HepG2 (cell line): ENCODE measurements around the gene INHBE. TPM values are rescaled to one million over a fixed set of nuclear protein-coding genes. Genes with fewer than 3 reads are reported as not detected.

Experiments used
- ESRRA ChIP-seq: sonication (generic); formaldehyde crosslinking; IDR thresholded peaks from 2 replicates; pipeline ENCODE4 v1.5.1; 2020; ENCODE audit warnings: mild to moderate bottlenecking, low read depth, missing genetic modification reagents
- GZF1 ChIP-seq: sonication (generic); formaldehyde crosslinking; IDR thresholded peaks from 2 replicates; pipeline ENCODE4 v1.5.1; 2020; ENCODE audit warnings: mild to moderate bottlenecking, missing genetic modification reagents
- HMG20A ChIP-seq: IDR thresholded peaks from 2 replicates; pipeline ENCODE4 v1.6.1; 2016; ENCODE audit warnings: borderline replicate concordance
- NFKB2 ChIP-seq: sonication (generic); formaldehyde crosslinking; IDR thresholded peaks from 2 replicates; pipeline ENCODE4 v1.4.0; 2020; ENCODE audit warnings: missing genetic modification reagents, borderline replicate concordance
- NFRKB ChIP-seq: fragments of 450-650 bp; IDR thresholded peaks from 2 replicates; pipeline ENCODE4 v1.6.1; 2017
- SIN3A ChIP-seq: IDR thresholded peaks from 2 replicates; pipeline ENCODE4 v1.6.1; 2011; ENCODE audit warnings: low read depth, mild to moderate bottlenecking, control low read depth, low read length, borderline replicate concordance
- SMAD3 ChIP-seq: sonication (generic); formaldehyde crosslinking; IDR thresholded peaks from 2 replicates; pipeline ENCODE4 v1.4.0; 2020; ENCODE audit warnings: missing genetic modification reagents
- SPEN ChIP-seq: sonication (generic); formaldehyde crosslinking; IDR thresholded peaks from 2 replicates; pipeline ENCODE4 v1.5.1; 2020; ENCODE audit warnings: low read depth, mild to moderate bottlenecking, missing genetic modification reagents
- U2AF1 ChIP-seq: fragments of 200-400 bp; formaldehyde crosslinking; optimal IDR thresholded peaks from 2 replicates; pipeline ENCODE3; 2017; ENCODE audit warnings: mild to moderate bottlenecking, low read depth, low read length
- ZBTB38 ChIP-seq: sonication (generic); formaldehyde crosslinking; IDR thresholded peaks from 2 replicates; pipeline ENCODE4 v1.5.1; 2020; ENCODE audit warnings: mild to moderate bottlenecking, missing genetic modification reagents
- ZNF143 ChIP-seq: sonication (generic); formaldehyde crosslinking; IDR thresholded peaks from 2 replicates; pipeline ENCODE4 v1.4.0; 2020; ENCODE audit warnings: missing genetic modification reagents
- ZNF333 ChIP-seq: sonication (generic); formaldehyde crosslinking; IDR thresholded peaks from 2 replicates; pipeline ENCODE4 v1.4.0; 2020; ENCODE audit warnings: mild to moderate bottlenecking, missing genetic modification reagents, borderline replicate concordance
- ZNF383 ChIP-seq: sonication (generic); formaldehyde crosslinking; IDR thresholded peaks from 2 replicates; pipeline ENCODE4 v1.4.0; 2020; ENCODE audit warnings: missing genetic modification reagents, mild to moderate bottlenecking, borderline replicate concordance
- ZNF567 ChIP-seq: sonication (generic); formaldehyde crosslinking; IDR thresholded peaks from 2 replicates; pipeline ENCODE4 v1.8.1; 2023; ENCODE audit warnings: mild to moderate bottlenecking, missing genetic modification reagents, borderline replicate concordance
- ZNF615 ChIP-seq: sonication (generic); formaldehyde crosslinking; IDR thresholded peaks from 2 replicates; pipeline ENCODE4 v1.5.0; 2020; ENCODE audit warnings: mild to moderate bottlenecking, missing genetic modification reagents, borderline replicate concordance
- ZNF775 ChIP-seq: sonication (generic); formaldehyde crosslinking; IDR thresholded peaks from 2 replicates; pipeline ENCODE4 v1.4.0; 2020; ENCODE audit warnings: missing genetic modification reagents, mild to moderate bottlenecking, moderate library complexity, borderline replicate concordance
- ZSCAN12 ChIP-seq: sonication (generic); formaldehyde crosslinking; IDR thresholded peaks from 2 replicates; pipeline ENCODE4 v1.9.0; 2021; ENCODE audit warnings: mild to moderate bottlenecking, missing genetic modification reagents
- polyA plus RNA-seq, 8 experiments: library from polyadenylated mRNA; depleted of rRNA in 3 of 8; stranded (reverse) in 7 of 8; unstranded in 1 of 8; fragments of >200 nt; fragmentation: Illumina TruSeq in 4 of 8; extraction: Trizol in 4 of 8; gene quantifications; 2 replicates each; pipeline versions ENCODE4 v1.2.1 to v1.2.3, GENCODE V29; 2011 to 2016; ENCODE audit warnings: low read depth in 4 of 8, missing spikeins in 1 of 8, mixed read lengths in 1 of 8; ENCODE audit not compliant: insufficient read depth in 1 of 8
- total RNA-seq, 5 experiments: library from RNA; depleted of rRNA; stranded (reverse); fragments of >200 nt; fragmentation: Illumina TruSeq; extraction: Trizol; gene quantifications; 2 replicates each; pipeline ENCODE4 v1.2.3, GENCODE V29; 2016; ENCODE audit warnings: low read depth in 1 of 5
- TF ChIP-seq, protein P1 (sequence below): sonication (generic); formaldehyde crosslinking; IDR thresholded peaks from 2 replicates; pipeline ENCODE4 v1.9.0; 2021; ENCODE audit warnings: missing genetic modification reagents, borderline replicate concordance
- TF ChIP-seq, protein P2 (sequence below): sonication (generic); formaldehyde crosslinking; IDR thresholded peaks from 2 replicates; pipeline ENCODE4 v1.4.0; 2020; ENCODE audit warnings: missing genetic modification reagents, mild to moderate bottlenecking, borderline replicate concordance
- TF ChIP-seq, protein P3 (sequence below): IDR thresholded peaks from 2 replicates; pipeline ENCODE4 v1.6.1; 2012; ENCODE audit warnings: inconsistent platforms

Gene INHBE
- total and polyA plus RNA-seq, 2 of the 13 experiments (the other 11 are each of a cell fraction or from before 2014, with no cell fraction given) = 17.0 to 32.0 TPM

DNA sequence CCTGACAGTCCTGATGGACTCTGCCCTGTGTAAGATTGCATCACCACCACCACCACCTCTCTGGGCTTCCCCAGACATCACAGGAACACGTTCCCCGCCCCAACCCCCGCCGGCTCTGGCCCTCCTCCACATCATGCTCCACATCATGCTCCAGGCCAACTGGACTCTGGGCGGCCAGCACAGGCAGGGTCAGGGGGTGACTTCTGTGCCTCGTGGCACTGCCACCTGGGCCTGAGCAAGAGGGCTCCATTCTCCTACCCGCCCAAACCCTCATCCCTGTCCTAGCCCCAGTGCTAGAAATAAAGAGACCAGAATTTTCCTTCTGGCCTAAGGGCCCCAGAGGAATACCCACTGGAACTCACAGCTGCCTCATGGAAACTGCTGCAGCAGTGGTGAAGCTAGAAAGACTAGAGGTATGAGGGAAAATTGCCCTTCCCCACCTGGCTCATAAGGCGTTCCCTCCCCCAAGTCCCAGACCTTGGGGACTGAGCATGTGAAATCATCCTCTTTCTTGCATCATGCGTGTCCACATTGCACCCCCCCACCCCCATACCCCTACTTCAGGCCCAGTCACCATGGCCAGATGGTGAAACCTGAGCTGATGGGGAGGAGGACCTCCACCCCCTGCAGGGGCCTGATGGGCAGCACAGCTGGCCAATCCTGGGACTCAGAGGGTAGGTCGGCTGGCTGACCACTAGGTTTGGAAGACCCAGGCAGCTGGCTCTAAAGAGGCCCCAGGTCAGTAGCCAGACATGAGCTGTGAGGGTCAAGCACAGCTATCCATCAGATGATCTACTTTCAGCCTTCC lies at the start of gene INHBE (continued):
- no peak for TF ChIP-seq ZNF383
- TF ChIP-seq, protein P1, sequence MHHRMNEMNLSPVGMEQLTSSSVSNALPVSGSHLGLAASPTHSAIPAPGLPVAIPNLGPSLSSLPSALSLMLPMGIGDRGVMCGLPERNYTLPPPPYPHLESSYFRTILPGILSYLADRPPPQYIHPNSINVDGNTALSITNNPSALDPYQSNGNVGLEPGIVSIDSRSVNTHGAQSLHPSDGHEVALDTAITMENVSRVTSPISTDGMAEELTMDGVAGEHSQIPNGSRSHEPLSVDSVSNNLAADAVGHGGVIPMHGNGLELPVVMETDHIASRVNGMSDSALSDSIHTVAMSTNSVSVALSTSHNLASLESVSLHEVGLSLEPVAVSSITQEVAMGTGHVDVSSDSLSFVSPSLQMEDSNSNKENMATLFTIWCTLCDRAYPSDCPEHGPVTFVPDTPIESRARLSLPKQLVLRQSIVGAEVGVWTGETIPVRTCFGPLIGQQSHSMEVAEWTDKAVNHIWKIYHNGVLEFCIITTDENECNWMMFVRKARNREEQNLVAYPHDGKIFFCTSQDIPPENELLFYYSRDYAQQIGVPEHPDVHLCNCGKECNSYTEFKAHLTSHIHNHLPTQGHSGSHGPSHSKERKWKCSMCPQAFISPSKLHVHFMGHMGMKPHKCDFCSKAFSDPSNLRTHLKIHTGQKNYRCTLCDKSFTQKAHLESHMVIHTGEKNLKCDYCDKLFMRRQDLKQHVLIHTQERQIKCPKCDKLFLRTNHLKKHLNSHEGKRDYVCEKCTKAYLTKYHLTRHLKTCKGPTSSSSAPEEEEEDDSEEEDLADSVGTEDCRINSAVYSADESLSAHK (CRISPR knock-in tag) = no peak
- TF ChIP-seq NFRKB = no peak
- TF ChIP-seq, protein P2, sequence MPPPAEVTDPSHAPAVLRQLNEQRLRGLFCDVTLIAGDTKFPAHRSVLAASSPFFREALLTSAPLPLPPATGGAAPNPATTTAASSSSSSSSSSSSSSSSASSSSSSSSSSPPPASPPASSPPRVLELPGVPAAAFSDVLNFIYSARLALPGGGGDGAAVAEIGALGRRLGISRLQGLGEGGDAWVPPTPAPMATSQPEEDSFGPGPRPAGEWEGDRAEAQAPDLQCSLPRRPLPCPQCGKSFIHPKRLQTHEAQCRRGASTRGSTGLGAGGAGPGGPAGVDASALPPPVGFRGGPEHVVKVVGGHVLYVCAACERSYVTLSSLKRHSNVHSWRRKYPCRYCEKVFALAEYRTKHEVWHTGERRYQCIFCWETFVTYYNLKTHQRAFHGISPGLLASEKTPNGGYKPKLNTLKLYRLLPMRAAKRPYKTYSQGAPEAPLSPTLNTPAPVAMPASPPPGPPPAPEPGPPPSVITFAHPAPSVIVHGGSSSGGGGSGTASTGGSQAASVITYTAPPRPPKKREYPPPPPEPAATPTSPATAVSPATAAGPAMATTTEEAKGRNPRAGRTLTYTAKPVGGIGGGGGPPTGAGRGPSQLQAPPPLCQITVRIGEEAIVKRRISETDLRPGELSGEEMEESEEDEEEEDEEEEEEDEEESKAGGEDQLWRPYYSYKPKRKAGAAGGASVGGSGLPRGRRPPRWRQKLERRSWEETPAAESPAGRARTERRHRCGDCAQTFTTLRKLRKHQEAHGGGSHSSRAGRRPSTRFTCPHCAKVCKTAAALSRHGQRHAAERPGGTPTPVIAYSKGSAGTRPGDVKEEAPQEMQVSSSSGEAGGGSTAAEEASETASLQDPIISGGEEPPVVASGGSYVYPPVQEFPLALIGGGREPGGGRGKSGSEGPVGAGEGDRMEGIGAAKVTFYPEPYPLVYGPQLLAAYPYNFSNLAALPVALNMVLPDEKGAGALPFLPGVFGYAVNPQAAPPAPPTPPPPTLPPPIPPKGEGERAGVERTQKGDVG = peak; percentile 85; the same call in 1 of the 2 replicates
- TF ChIP-seq ZSCAN12 (CRISPR knock-in tag) = no peak
- TF ChIP-seq ZNF775 (CRISPR knock-in tag) = no peak
- no peak for TF ChIP-seq ZNF333
- TF ChIP-seq SIN3A = peak; percentile 76; the same call in 1 of the 2 replicates
- TF ChIP-seq ZNF615 (CRISPR knock-in tag) = no peak
- peak; percentile 40 for TF ChIP-seq ZNF567
- peak; percentile 42; the same call in 1 of the 2 replicates for TF ChIP-seq ZBTB38 (CRISPR knock-in tag)
- peak; percentile 94 for TF ChIP-seq ESRRA (CRISPR knock-in tag)
- peak; percentile 89 for TF ChIP-seq SPEN (CRISPR knock-in tag)
- no peak for TF ChIP-seq GZF1 (CRISPR knock-in tag)
- TF ChIP-seq NFKB2 (CRISPR knock-in tag) = peak; percentile 68; the same call in 1 of the 2 replicates
- TF ChIP-seq HMG20A (CRISPR knock-in tag) = peak; percentile 85
- peak; percentile 3; the same call in 1 of the 2 replicates for TF ChIP-seq ZNF143 (CRISPR knock-in tag)
- TF ChIP-seq U2AF1 = no peak
- peak; percentile 78 for TF ChIP-seq SMAD3 (CRISPR knock-in tag)
- TF ChIP-seq, protein P3, sequence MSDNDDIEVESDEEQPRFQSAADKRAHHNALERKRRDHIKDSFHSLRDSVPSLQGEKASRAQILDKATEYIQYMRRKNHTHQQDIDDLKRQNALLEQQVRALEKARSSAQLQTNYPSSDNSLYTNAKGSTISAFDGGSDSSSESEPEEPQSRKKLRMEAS = no peak
